ENCODE measurements around the gene INPP5D. TPM values are rescaled to one million over a fixed set of nuclear protein-coding genes. Genes with fewer than 3 reads are reported as not detected.

Gene INPP5D
- total RNA-seq, 4 donors from 2014 or later = 26.6 to 40.6 (median 27.0) TPM

- no peak for TF ChIP-seq CTCF (IDR thresholded peaks at IDR 0.05; ENCODE audit: low read depth)
Measured at GRCh38 chr2:233119123-233119522, 59.0 kb downstream of the INPP5D start.

- no peak for TF ChIP-seq CTCF (IDR thresholded peaks at IDR 0.05; ENCODE audit: low read depth)
Measured at GRCh38 chr2:233119806-233120205, 59.7 kb downstream of the INPP5D start.

GRCh38 chr2:233120459-233120858 lies 60.3 kb downstream of the INPP5D start:
- TF ChIP-seq CTCF (IDR thresholded peaks at IDR 0.05; ENCODE audit: low read depth) = no peak

DNA sequence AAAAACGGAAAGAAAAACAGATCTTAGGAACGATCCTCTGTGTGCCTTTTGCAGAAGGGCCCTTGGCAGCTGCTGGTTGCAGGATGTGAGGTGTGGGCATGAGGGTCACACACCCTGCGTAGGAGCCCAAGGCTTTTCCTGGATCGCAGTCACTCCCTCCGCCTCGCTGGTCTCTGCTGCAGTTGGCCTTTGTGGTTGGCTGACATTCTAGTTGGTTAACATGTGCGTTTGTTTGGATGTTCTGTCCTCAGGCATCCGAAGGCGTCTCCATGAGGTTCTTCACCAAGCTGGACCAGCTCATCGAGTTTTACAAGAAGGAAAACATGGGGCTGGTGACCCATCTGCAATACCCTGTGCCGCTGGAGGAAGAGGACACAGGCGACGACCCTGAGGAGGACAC lies 61.7 kb downstream of the INPP5D start:
- no peak for TF ChIP-seq CTCF (IDR thresholded peaks at IDR 0.05; ENCODE audit: low read depth)

- no peak for TF ChIP-seq CTCF (IDR thresholded peaks at IDR 0.05; ENCODE audit: low read depth)
Measured at GRCh38 chr2:233122541-233122940, 62.4 kb downstream of the INPP5D start.

DNA sequence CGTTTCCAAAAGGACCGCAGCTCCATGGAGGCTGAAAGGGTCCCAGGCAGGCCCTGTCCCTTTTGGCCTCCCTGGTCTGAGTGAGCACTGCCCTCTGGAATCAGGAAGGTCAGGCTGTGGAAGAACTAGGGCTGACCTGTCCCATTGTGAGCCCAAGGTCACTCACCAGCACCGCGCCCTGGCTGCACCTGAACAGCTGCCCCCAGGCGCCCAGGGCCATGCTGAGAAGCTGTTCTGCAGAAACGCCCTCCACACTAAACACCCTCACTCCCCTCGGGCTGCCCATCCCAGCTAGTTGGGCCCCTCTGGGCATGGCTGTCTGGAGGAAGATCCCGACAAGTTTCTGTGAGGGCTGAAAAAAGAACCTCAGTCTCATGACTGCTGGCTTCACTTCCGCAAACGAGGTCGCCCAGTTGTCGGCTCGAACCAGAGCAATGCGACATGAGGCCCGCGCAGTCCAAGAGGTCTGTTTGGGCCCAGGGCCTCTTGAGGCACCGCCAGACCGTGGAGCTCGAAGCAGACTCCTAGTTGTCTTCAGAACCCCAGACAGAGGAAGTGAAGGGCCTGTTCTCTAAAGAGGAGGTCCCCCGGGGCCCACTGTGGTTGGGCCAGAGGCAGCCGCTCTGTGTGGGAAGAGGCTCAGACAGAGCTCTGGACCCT lies 64.4 kb downstream of the INPP5D start:
- no peak for TF ChIP-seq CTCF (IDR thresholded peaks at IDR 0.05; ENCODE audit: low read depth)

DNA sequence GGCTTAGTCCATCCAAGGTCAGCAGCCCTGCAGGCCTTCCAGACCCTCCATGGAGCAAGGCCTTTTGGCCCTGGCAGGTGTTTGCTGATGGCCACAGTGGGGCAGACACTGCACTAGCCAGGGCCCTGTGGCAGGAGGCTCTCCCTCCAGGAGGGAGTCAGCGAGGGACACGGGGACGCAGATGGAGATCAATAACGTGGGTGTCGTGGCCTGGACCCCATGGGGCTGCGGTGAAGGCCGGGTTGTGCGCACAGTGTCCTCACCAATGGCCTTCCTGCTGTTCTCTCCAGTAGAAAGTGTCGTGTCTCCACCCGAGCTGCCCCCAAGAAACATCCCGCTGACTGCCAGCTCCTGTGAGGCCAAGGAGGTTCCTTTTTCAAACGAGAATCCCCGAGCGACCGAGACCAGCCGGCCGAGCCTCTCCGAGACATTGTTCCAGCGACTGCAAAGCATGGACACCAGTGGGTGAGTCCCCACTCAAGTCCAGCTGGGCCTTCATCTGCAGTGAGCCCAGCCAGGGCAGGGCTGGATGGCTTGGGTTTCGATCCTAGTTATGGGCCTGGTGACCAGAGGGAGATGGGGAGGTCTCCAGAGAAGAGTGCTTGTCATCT lies 65.4 kb downstream of the INPP5D start:
- no peak for TF ChIP-seq CTCF (IDR thresholded peaks at IDR 0.05; ENCODE audit: low read depth)
